ENCODE results near the gene TSPAN16.
A peak's percentile ranks its signal among the peaks of the same experiment; 100 is the strongest.

TSPAN16 gene

DNA sequence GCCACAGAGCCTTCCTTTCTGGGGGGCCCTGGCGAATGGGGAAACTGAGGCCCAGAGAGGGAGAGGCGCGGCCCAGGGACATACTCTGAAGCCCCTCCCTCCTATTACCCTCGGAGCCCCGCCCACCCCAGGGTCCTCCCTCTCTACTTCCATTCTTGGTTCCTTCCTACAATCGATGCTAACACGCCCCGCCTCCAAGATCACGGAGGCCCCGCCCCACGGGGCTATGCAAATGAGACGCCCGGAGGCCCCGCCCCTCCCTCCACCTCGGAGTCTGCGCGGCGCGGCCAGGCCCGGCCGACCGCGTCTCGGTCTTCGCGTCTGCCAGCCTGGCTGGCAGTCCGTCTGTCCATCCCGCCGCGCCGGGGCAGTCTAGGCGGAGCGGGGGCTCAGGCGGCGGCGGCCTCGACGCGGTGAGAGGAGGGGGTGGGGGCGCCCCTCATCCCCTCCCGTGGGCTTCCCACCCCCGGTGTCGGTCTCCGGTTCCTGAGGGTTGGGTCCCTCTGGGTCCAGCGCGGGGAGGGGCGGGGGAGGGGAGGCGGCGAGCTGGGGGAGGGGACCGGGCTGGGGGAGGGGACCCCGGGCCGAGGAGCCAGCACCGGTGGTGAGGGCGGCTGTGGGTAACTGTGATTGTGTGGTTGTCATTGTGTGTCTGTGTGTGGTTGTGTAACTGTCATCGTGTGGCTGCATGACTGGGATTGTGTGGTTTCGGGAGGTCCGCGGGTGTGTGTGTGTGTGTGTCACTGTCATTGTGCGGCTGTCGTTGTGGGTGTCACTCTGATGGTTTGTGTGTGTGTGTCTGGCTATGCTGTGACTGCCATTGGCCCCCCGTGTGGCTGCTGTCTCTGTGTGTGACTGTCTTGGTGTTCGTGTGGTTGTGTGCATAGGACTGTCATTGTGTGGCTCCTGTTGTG is 59.5 kb downstream of the TSPAN16 start, which contains the start of gene PLPPR2 (continued):
- TF ChIP-seq YY2 (tag by site-specific recombination; IDR thresholded peaks at IDR 0.05) (peak; percentile 58; the same call in 1 of the 2 replicates), ZNF24 (tag by site-specific recombination; IDR thresholded peaks at IDR 0.05) (no peak), ZNF596 (tag by site-specific recombination; IDR thresholded peaks at IDR 0.05) (no peak), MZF1 (tag by site-specific recombination; IDR thresholded peaks at IDR 0.05; ENCODE audit: borderline replicate concordance) (no peak), ATF2 (tag by site-specific recombination; IDR thresholded peaks at IDR 0.05; ENCODE audit: low read depth) (no peak), ZNF274 (IDR thresholded peaks at IDR 0.05; ENCODE audit: low read length) (no peak), ZNF274 (tag by site-specific recombination; IDR thresholded peaks at IDR 0.05; ENCODE audit: borderline replicate concordance) (no peak), ZNF354C (tag by site-specific recombination; IDR thresholded peaks at IDR 0.05; ENCODE audit: borderline replicate concordance, low read depth) (no peak), KLF7 (tag by site-specific recombination; IDR thresholded peaks at IDR 0.05; ENCODE audit: borderline replicate concordance) (no peak), ZNF398 (tag by site-specific recombination; IDR thresholded peaks at IDR 0.05) (peak; percentile 49), CTCF (tag by site-specific recombination; IDR thresholded peaks at IDR 0.05) (no peak), GLIS1 (tag by site-specific recombination; IDR thresholded peaks at IDR 0.05) (peak; percentile 62), ZNF548 (tag by site-specific recombination; IDR thresholded peaks at IDR 0.05) (peak; percentile 40), ZFHX2 (tag by site-specific recombination; conservative IDR thresholded peaks at IDR 0.05) (peak; percentile 76; the same call in 1 of the 2 replicates), ZNF140 (tag by site-specific recombination; IDR thresholded peaks at IDR 0.05) (no peak), ZBTB1 (tag by site-specific recombination; IDR thresholded peaks at IDR 0.05) (no peak), ZNF37A (tag by site-specific recombination; IDR thresholded peaks at IDR 0.05) (no peak), ZNF423 (tag by site-specific recombination; IDR thresholded peaks at IDR 0.05) (no peak), ZNF133 (tag by site-specific recombination; IDR thresholded peaks at IDR 0.05) (no peak), ZNF221 (tag by site-specific recombination; IDR thresholded peaks at IDR 0.05; ENCODE audit: borderline replicate concordance) (no peak), SCRT1 (tag by site-specific recombination; IDR thresholded peaks at IDR 0.05; ENCODE audit: borderline replicate concordance) (no peak), ZNF843 (tag by site-specific recombination; IDR thresholded peaks at IDR 0.05) (peak; percentile 46; the same call in 1 of the 2 replicates), ZNF335 (tag by site-specific recombination; conservative IDR thresholded peaks at IDR 0.05) (peak; percentile 49), ZNF621 (tag by site-specific recombination; IDR thresholded peaks at IDR 0.05) (no peak), ZNF473 (tag by site-specific recombination; IDR thresholded peaks at IDR 0.05) (no peak), ZNF239 (tag by site-specific recombination; IDR thresholded peaks at IDR 0.05) (peak; percentile 56; the same call in 1 of the 2 replicates)
- TF ChIP-seq, protein P1, sequence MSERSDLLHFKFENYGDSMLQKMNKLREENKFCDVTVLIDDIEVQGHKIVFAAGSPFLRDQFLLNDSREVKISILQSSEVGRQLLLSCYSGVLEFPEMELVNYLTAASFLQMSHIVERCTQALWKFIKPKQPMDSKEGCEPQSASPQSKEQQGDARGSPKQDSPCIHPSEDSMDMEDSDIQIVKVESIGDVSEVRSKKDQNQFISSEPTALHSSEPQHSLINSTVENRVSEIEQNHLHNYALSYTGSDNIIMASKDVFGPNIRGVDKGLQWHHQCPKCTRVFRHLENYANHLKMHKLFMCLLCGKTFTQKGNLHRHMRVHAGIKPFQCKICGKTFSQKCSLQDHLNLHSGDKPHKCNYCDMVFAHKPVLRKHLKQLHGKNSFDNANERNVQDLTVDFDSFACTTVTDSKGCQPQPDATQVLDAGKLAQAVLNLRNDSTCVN (tag by site-specific recombination; optimal IDR thresholded peaks at IDR 0.05): peak; percentile 26
- TF ChIP-seq, protein P2, sequence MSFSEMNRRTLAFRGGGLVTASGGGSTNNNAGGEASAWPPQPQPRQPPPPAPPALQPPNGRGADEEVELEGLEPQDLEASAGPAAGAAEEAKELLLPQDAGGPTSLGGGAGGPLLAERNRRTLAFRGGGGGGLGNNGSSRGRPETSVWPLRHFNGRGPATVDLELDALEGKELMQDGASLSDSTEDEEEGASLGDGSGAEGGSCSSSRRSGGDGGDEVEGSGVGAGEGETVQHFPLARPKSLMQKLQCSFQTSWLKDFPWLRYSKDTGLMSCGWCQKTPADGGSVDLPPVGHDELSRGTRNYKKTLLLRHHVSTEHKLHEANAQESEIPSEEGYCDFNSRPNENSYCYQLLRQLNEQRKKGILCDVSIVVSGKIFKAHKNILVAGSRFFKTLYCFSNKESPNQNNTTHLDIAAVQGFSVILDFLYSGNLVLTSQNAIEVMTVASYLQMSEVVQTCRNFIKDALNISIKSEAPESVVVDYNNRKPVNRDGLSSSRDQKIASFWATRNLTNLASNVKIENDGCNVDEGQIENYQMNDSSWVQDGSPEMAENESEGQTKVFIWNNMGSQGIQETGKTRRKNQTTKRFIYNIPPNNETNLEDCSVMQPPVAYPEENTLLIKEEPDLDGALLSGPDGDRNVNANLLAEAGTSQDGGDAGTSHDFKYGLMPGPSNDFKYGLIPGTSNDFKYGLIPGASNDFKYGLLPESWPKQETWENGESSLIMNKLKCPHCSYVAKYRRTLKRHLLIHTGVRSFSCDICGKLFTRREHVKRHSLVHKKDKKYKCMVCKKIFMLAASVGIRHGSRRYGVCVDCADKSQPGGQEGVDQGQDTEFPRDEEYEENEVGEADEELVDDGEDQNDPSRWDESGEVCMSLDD (tag by site-specific recombination; IDR thresholded peaks at IDR 0.05): peak; percentile 81
- TF ChIP-seq, protein P3, sequence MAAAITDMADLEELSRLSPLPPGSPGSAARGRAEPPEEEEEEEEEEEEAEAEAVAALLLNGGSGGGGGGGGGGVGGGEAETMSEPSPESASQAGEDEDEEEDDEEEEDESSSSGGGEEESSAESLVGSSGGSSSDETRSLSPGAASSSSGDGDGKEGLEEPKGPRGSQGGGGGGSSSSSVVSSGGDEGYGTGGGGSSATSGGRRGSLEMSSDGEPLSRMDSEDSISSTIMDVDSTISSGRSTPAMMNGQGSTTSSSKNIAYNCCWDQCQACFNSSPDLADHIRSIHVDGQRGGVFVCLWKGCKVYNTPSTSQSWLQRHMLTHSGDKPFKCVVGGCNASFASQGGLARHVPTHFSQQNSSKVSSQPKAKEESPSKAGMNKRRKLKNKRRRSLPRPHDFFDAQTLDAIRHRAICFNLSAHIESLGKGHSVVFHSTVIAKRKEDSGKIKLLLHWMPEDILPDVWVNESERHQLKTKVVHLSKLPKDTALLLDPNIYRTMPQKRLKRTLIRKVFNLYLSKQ (tag by site-specific recombination; IDR thresholded peaks at IDR 0.05; ENCODE audit: borderline replicate concordance): no peak
